ENCODE data around the gene SERP2.

SERP2 gene

DNA sequence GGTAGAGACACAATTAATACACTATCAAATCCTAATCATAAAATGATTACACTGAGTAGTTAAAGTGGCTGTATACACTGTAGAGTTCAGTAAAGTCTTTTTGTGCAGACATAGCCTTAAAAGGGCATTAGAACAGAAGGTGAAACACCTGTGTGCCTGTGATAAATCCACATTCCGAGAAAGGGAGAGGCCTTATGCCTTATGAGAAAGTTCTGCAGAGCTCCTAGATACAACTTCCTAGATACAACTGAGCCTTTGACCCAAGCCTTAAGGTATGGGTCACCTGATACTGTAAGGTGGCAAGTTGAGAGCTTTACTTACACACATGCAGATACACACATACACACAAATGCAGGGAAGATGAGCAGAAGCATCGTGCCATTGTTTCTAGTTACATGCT, 6.3 kb downstream of the SERP2 start:
- Histone ChIP-seq H3K4me1 (ENCODE audit: control insufficient read depth, insufficient read depth, low read length) (peaks cover 11% of the 10 kb centered on the region), H3K27me3 (ENCODE audit: control insufficient read depth, insufficient read depth, low read length) (no peaks in the 10 kb centered on the region), H3K9me3 (replicated peaks; ENCODE audit: low read length) (no peaks in the 10 kb centered on the region), H3K36me3 (ENCODE audit: insufficient read depth, low read length) (no peaks in the 10 kb centered on the region), H3K9ac (ENCODE audit: low read depth, low read length) (no peak overlapping the region), H3K4me3 (ENCODE audit: low read length) (no peak overlapping the region), H3K4me2 (ENCODE audit: low read length) (no peak overlapping the region)

DNA sequence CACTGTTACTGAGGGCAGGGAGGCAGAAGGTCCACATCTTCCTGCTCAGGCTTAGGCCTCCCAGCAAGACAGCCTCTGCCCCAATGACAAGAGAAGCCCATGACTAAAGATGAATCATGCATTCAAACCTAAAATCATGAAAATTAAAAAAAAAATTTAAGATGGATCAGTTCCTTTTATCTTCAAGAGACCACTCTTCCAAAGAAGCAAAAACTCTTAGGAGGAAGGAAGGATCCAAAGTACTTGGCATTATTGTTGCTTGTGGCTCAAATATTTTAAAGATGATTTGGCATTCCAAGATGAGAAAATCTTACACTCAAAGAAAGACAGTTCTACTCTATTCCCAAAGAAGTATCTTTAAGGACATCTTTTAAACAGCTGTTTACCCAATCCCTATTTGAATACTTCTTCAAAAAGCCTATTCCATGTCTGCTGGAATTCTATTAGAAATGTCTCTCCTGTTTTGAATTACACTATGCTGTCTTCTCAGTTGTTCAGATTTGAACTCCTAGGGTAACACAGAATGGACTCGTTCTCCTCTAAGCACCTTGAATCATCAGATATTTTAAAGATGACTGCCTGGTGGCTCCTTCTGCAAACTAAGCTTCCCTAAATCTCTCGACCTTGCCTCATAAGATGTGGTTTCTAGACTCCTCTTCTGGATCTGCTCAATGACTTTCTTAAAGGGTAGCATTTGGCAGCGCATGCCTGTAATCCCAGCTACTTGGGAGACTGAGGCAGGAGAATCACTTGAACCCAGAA, 7.0 kb downstream of the SERP2 start:
- H3K4me2 ChIP-seq (ENCODE audit: low read length), result no peak overlapping the region
- H3K9me3 ChIP-seq (replicated peaks; ENCODE audit: low read length), result no peaks in the 10 kb centered on the region
- H3K4me1 ChIP-seq (ENCODE audit: control insufficient read depth, insufficient read depth, low read length), result peaks cover 11% of the 10 kb centered on the region
- H3K36me3 ChIP-seq (ENCODE audit: insufficient read depth, low read length), result no peaks in the 10 kb centered on the region
- no peak overlapping the region for H3K9ac ChIP-seq (ENCODE audit: low read depth, low read length)
- H3K27me3 ChIP-seq (ENCODE audit: control insufficient read depth, insufficient read depth, low read length), result no peaks in the 10 kb centered on the region
- H3K4me3 ChIP-seq (ENCODE audit: low read length), result no peak overlapping the region

DNA sequence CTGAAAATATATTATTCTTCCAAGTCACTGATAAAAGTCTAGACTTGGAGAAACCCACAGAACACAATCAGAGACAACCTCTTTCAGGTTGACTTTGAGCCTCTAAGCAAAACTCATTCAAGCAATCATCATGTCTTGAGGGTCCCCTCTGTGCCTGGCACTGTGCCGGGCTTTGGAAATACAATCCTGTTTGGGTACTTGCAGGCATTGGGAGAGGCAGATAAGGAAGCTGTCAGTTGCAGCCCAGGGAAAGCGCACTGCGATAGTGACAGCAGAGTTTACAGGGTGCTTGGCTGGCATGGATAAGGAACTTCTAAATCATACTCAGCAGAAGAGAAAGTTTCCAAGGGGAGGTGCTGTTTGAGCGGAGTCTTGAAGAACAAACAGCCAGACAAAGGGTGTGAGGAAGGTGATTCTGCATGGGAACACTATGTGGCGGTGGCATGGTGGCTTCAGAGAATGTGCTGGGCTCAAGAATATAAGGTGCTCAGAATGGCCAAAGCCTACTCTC, 9.1 kb downstream of the SERP2 start:
- peaks cover 11% of the 10 kb centered on the region for H3K4me1 ChIP-seq (ENCODE audit: control insufficient read depth, insufficient read depth, low read length)
- H3K4me3 ChIP-seq (ENCODE audit: low read length), result no peak overlapping the region
- no peaks in the 10 kb centered on the region for H3K9me3 ChIP-seq (replicated peaks; ENCODE audit: low read length)
- H3K9ac ChIP-seq (ENCODE audit: low read depth, low read length), result no peak overlapping the region
- no peaks in the 10 kb centered on the region for H3K36me3 ChIP-seq (ENCODE audit: insufficient read depth, low read length)
- H3K27me3 ChIP-seq (ENCODE audit: control insufficient read depth, insufficient read depth, low read length), result no peaks in the 10 kb centered on the region
- no peak overlapping the region for H3K4me2 ChIP-seq (ENCODE audit: low read length)

DNA sequence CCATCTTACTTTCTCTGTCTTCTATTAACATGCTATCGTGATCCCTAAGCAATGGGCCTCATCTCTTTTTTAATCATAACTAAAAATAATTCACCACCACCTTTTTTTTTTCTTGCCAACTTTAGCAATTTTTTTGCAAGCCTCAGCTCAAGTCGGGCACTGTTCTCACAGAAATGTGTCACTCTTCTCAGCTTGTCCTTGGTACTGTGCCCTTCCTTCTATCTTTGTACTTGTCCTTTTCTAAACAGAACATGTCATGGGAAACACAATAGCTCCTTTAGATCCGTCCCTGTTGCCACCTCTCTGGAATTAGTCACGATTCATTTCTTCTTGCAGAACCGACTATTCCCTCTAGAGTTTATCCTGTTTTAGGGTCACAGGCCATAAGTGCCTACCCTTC, 10.3 kb downstream of the SERP2 start:
- Histone ChIP-seq H3K9ac (ENCODE audit: low read depth, low read length) (no peak overlapping the region), H3K4me3 (ENCODE audit: low read length) (no peak overlapping the region), H3K27me3 (ENCODE audit: control insufficient read depth, insufficient read depth, low read length) (no peaks in the 10 kb centered on the region), H3K9me3 (replicated peaks; ENCODE audit: low read length) (no peaks in the 10 kb centered on the region), H3K4me1 (ENCODE audit: control insufficient read depth, insufficient read depth, low read length) (peaks cover 11% of the 10 kb centered on the region), H3K4me2 (ENCODE audit: low read length) (no peak overlapping the region), H3K36me3 (ENCODE audit: insufficient read depth, low read length) (no peaks in the 10 kb centered on the region)

DNA sequence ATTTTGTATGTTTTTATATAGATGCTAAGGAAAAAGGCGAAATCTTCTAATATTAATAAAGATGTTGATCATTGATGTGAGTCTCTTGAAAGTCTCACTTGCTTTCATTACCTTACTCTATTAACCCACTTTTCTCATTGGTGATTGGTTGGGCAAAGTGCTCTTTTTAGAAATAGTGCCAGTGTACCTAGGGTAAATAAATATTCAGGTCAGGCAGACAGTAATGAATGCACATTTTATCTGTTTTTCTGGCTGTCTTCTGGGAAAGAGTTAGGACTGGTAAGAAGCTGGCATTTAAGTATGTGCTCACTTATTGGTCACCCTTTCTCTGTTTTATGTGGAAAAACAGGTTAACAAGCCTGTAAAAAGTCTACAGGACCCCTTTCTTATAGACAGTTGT, 11.2 kb downstream of the SERP2 start:
- Histone ChIP-seq H3K4me1 (ENCODE audit: control insufficient read depth, insufficient read depth, low read length) (peaks cover 11% of the 10 kb centered on the region), H3K36me3 (ENCODE audit: insufficient read depth, low read length) (no peaks in the 10 kb centered on the region), H3K9me3 (replicated peaks; ENCODE audit: low read length) (no peaks in the 10 kb centered on the region), H3K4me2 (ENCODE audit: low read length) (no peak overlapping the region), H3K27me3 (ENCODE audit: control insufficient read depth, insufficient read depth, low read length) (no peaks in the 10 kb centered on the region), H3K4me3 (ENCODE audit: low read length) (no peak overlapping the region), H3K9ac (ENCODE audit: low read depth, low read length) (no peak overlapping the region)

DNA sequence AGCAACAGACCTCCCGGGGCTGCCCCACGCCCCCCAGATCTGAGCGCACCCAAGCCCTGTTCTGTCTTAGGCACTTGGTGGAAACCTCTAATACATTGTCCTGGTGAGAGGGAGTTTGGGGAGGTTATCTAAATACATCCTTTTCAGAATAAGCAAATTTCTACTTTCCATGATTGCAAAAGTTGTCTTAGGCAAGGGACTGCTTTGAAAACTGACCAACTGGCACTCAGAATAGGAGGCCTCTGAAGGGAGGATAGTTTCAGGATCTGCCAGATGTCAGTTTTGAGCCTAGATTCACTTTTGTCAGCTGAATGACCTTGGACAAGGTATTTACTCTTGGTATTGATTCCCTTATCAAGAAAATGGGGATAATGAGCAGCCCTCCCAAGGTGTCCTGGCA, 11.8 kb downstream of the SERP2 start:
- Histone ChIP-seq H3K4me3 (ENCODE audit: low read length) (no peak overlapping the region), H3K4me1 (ENCODE audit: control insufficient read depth, insufficient read depth, low read length) (peaks cover 6% of the 10 kb centered on the region), H3K9me3 (replicated peaks; ENCODE audit: low read length) (no peaks in the 10 kb centered on the region), H3K27me3 (ENCODE audit: control insufficient read depth, insufficient read depth, low read length) (no peaks in the 10 kb centered on the region), H3K9ac (ENCODE audit: low read depth, low read length) (no peak overlapping the region), H3K36me3 (ENCODE audit: insufficient read depth, low read length) (no peaks in the 10 kb centered on the region), H3K4me2 (ENCODE audit: low read length) (no peak overlapping the region)

DNA sequence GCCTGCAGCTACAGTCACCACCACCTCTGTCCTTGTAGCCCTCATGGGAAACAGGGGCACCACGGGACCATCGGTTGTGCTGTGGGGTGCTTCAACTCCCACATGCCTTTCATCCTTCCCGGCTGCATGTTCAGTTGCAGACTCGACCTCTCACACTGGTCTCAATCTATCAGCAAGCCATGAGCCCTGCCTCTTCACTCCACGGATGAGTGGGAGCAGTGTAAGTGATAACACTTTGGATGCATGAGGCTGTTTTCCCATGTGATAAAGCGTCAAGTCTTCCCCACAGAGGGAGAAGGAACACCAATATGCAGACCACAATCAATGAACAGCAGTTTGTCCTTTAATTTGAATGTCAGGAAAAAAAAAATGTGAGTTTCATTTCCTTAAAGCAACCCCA, 12.2 kb downstream of the SERP2 start:
- Histone ChIP-seq H3K4me3 (ENCODE audit: low read length) (no peak overlapping the region), H3K9ac (ENCODE audit: low read depth, low read length) (no peak overlapping the region), H3K4me1 (ENCODE audit: control insufficient read depth, insufficient read depth, low read length) (peaks cover 2% of the 10 kb centered on the region), H3K4me2 (ENCODE audit: low read length) (no peak overlapping the region), H3K36me3 (ENCODE audit: insufficient read depth, low read length) (no peaks in the 10 kb centered on the region), H3K9me3 (replicated peaks; ENCODE audit: low read length) (no peaks in the 10 kb centered on the region), H3K27me3 (ENCODE audit: control insufficient read depth, insufficient read depth, low read length) (no peaks in the 10 kb centered on the region)

DNA sequence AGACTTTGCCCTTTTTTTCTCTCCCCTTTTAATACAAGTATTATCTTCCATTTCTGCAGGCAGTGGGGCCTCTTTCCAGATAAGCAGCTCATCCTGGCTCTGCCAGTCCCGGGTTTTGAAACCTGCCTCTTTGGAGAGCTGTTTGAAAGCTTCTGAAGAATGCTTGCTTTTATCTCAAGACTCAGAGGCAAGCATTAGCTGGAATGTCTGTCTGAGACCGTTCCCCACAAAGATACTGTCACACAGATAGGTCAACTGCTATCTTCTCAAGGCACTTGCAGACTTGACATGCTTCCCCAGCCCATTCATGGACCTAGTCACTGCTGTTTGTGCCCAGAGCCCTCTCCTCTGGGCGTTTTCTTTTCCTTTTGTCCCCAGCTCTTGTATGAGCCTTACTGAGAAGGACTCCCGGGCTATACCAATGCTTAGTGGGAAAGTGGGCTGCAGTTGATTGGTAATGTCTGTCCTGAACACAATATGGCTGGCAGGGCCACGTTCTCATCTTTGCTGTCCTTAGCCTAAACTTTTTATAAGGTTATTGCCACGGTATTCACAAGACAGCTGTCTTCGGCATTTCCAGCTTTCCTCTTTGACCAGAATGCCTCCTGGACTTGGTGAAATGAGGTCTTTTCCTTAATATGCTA, 13.4 kb downstream of the SERP2 start:
- Histone ChIP-seq H3K4me2 (ENCODE audit: low read length) (no peak overlapping the region), H3K9ac (ENCODE audit: low read depth, low read length) (no peak overlapping the region), H3K4me1 (ENCODE audit: control insufficient read depth, insufficient read depth, low read length) (no peaks in the 10 kb centered on the region), H3K36me3 (ENCODE audit: insufficient read depth, low read length) (peaks cover 3% of the 10 kb centered on the region), H3K27me3 (ENCODE audit: control insufficient read depth, insufficient read depth, low read length) (no peaks in the 10 kb centered on the region), H3K4me3 (ENCODE audit: low read length) (no peak overlapping the region), H3K9me3 (replicated peaks; ENCODE audit: low read length) (no peaks in the 10 kb centered on the region)

DNA sequence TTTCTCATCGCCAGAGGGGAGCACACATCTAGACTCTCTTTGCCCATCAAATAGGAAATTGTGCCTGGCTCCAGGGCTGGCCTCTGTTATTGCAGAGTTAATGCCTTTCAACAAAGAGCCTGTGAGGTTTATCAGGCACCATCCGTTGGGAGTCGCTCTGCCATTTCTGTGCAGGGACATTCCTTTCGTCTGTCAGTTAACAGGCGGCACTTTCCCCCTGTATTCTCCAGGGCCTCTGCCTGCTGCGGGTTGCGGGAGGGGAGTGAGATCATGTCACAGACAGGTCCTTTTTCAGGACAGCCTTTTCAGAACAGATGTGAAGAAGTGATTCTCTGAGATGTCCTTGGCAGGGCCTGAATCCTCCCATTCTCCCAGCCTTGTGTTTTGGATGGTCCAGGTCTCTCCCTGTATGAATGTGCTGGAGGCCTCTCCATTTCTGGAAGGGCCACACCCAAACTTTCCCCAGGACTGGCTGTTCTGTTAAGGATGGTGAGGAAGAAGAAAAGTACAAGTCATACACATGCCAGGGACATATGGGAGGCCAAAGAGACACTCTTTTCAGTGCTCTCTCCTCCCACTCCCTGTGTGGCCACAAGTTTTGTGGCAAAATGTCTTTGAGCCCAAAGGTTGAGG, 14.9 kb downstream of the SERP2 start:
- Histone ChIP-seq H3K4me1 (ENCODE audit: control insufficient read depth, insufficient read depth, low read length) (no peaks in the 10 kb centered on the region), H3K9ac (ENCODE audit: low read depth, low read length) (no peak overlapping the region), H3K4me2 (ENCODE audit: low read length) (no peak overlapping the region), H3K27me3 (ENCODE audit: control insufficient read depth, insufficient read depth, low read length) (no peaks in the 10 kb centered on the region), H3K9me3 (replicated peaks; ENCODE audit: low read length) (no peaks in the 10 kb centered on the region), H3K36me3 (ENCODE audit: insufficient read depth, low read length) (peaks cover 3% of the 10 kb centered on the region), H3K4me3 (ENCODE audit: low read length) (no peak overlapping the region)

DNA sequence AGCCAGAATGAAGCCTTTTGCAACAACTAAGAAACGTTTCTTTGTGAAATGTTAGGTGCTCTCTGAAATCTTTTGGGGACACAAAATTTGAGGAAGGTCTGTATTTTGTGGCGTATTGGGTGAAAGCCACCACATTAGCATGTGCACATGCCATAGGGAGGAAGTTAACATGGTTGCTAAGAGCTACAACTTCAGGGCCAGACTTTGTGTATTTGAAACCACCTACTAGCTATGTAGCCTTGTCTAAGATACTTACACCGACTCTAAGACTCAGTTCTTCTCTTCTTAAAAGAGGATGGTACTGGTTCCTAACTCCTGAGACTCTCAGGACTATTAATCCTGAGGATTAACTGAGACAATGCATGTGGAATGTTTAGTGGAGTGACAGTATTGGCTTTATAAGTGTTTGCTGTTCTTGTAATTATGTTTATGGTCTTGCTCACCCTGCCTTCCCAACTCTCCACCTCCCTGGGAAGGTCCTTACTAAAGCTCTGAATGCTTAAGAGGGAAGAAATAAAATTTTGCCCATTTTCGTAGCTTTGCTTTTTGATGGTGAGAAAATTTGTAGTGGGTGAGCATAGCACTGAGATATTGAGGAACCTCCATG, 15.5 kb downstream of the SERP2 start:
- H3K4me2 ChIP-seq (ENCODE audit: low read length), result no peak overlapping the region
- no peaks in the 10 kb centered on the region for H3K27me3 ChIP-seq (ENCODE audit: control insufficient read depth, insufficient read depth, low read length)
- no peaks in the 10 kb centered on the region for H3K9me3 ChIP-seq (replicated peaks; ENCODE audit: low read length)
- peaks cover 3% of the 10 kb centered on the region for H3K36me3 ChIP-seq (ENCODE audit: insufficient read depth, low read length)
- no peak overlapping the region for H3K4me3 ChIP-seq (ENCODE audit: low read length)
- no peaks in the 10 kb centered on the region for H3K4me1 ChIP-seq (ENCODE audit: control insufficient read depth, insufficient read depth, low read length)
- H3K9ac ChIP-seq (ENCODE audit: low read depth, low read length), result no peak overlapping the region

DNA sequence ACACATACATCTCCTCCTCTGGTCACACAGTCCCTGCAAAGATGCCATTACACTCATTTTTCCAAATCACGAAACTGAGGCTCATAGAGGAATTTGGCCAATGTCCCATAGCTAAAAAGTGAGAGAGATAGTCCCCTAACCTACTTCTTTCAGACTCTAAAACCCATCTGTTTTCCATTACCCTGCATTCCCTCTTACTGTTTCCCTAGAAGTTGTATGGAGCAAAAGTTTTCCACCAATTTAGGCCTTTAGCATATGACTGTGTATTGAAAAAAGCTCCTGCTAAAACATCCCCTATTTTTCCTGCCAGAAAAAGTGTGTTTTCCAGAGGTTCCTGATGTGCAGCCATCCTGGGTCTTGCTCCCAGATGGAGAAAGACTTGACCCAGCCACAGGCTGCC, 16.3 kb downstream of the SERP2 start:
- H3K9me3 ChIP-seq (replicated peaks; ENCODE audit: low read length), result no peaks in the 10 kb centered on the region
- no peaks in the 10 kb centered on the region for H3K4me1 ChIP-seq (ENCODE audit: control insufficient read depth, insufficient read depth, low read length)
- no peak overlapping the region for H3K9ac ChIP-seq (ENCODE audit: low read depth, low read length)
- H3K27me3 ChIP-seq (ENCODE audit: control insufficient read depth, insufficient read depth, low read length), result no peaks in the 10 kb centered on the region
- no peak overlapping the region for H3K4me2 ChIP-seq (ENCODE audit: low read length)
- H3K36me3 ChIP-seq (ENCODE audit: insufficient read depth, low read length), result peaks cover 3% of the 10 kb centered on the region
- H3K4me3 ChIP-seq (ENCODE audit: low read length), result no peak overlapping the region
